SU-DHL-6 (cell line): Measurements from ENCODE around the gene ARF6.

Source experiments
- EZH2phosphoT487 ChIP-seq: fragments of 200-600 bp; sonication (generic), shearing (Covaris generic); conservative IDR thresholded peaks from 2 replicates; pipeline ENCODE4 v1.6.1; 2018; ENCODE audit warnings: mild to moderate bottlenecking, antibody characterized with exemption, low read length, moderate library complexity, mixed read lengths
- TF ChIP-seq, protein P1 (sequence below): fragments of 200-600 bp; sonication (generic); IDR thresholded peaks from one replicate; pipeline ENCODE4 v1.5.1; 2017; ENCODE audit warnings: antibody characterized with exemption, mild to moderate bottlenecking, low read length, moderate library complexity; ENCODE audit not compliant: insufficient read depth, poor library complexity, severe bottlenecking

GRCh38 chr14:49860988-49861698, 31.7 kb upstream of the ARF6 start:
- TF ChIP-seq, protein P1, sequence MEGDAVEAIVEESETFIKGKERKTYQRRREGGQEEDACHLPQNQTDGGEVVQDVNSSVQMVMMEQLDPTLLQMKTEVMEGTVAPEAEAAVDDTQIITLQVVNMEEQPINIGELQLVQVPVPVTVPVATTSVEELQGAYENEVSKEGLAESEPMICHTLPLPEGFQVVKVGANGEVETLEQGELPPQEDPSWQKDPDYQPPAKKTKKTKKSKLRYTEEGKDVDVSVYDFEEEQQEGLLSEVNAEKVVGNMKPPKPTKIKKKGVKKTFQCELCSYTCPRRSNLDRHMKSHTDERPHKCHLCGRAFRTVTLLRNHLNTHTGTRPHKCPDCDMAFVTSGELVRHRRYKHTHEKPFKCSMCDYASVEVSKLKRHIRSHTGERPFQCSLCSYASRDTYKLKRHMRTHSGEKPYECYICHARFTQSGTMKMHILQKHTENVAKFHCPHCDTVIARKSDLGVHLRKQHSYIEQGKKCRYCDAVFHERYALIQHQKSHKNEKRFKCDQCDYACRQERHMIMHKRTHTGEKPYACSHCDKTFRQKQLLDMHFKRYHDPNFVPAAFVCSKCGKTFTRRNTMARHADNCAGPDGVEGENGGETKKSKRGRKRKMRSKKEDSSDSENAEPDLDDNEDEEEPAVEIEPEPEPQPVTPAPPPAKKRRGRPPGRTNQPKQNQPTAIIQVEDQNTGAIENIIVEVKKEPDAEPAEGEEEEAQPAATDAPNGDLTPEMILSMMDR, result no peak
- TF ChIP-seq EZH2phosphoT487, result no peak
